Stimulated activated CD4-positive, alpha-beta T cell treated with anti-CD3 and anti-CD28 coated beads, Interleukin-4, amount 100 ng/mL, for 1 hour (primary cell): Measurements from ENCODE around the gene HAUS2.
"Not testable (repeated sequence)": the region's sequence is repeated elsewhere in the genome, so short reads cannot be mapped to it uniquely, and the experiment has no call there.

Experiments
- DNase-seq: peaks from one replicate; pipeline ENCODE4 v3.0.0-alpha.2; 2020

HAUS2 gene

DNA sequence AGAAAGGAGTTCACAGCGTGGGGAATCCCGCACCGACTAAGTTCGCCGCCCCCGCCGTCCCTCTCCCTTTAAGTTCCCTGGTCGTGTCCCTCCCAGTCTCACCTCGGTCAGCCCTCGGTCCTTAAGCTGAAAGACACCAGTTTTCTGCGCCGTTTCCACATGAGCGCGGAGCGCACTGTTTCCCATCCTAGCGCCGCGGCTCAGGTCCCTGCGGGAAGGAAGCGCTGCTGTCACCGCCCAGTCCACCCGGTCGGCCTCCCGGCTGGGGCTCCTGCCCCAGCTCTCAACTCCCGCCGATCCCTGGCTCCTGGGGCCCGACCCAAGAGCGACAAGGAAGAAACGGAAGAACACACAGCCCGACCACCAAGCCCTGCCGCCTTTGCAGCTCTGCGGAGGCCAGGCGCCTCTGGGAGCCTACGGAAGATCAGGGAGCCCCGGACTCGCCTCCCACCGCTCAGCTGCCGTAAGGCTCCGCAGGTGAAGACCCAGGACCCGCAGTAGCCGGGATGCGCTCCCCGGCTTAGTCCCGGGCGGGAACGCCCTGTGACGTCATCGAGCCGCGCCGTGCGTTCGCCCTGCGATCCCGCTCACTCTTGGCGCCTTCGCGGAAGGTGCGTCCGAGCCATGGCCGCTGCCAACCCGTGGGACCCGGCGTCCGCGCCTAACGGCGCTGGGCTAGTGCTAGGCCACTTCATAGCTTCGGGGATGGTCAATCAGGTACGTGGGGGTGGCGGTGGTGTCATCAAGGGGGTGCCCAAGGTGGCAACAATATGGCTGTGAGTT is at the start of gene HAUS2, which contains the start of gene LRRC57:
Gene HAUS2 (plus strand): TSS at position 590 of the 783 bp plus-strand sequence. CDS start 35 bp downstream, at position 625.
Gene LRRC57 (minus strand): TSS at position 545 of the 783 bp plus-strand sequence. CDS start 359 bp downstream, at position 186.
- DNase-seq = peak; percentile 90

DNA sequence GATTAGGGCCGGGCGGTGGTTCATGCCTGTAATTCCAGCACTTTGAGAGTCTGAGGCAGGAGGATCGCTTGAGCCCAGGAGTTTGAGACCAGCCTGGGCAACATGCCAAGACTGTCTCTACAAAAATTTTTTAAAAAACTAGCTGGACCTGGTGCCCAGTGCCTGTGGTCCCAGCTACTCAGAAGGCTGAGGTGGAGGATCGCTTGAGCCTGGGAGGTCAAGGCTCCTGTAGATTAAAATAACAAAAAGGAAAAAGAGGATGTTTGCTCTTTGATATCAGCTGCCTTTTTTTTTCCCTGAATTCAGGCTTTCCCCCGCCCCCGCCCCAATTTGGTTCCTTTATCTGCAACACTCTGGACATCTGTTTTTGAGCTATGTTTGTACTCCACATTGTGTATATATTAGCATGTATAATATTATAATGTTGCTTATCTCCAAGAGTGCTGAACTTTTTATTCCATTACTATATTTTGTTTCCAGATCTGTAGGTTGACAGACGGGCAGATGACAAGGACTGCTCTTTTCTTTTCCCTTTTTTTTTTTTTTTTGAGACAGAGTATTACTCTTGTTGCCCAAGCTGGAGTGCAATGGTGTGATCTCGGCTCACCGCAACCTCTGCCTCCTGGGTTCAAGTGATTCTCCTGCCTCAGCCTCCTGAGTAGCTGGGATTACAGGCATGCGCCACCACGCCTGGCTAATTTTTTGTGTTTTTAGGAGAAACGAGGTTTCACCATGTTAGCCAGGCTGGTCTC is 48.6 kb upstream of the HAUS2 start:
- DNase-seq = no peak

GRCh38 chr15:42502477-42502876 is 46.2 kb upstream of the HAUS2 start:
- no peak for DNase-seq

DNA sequence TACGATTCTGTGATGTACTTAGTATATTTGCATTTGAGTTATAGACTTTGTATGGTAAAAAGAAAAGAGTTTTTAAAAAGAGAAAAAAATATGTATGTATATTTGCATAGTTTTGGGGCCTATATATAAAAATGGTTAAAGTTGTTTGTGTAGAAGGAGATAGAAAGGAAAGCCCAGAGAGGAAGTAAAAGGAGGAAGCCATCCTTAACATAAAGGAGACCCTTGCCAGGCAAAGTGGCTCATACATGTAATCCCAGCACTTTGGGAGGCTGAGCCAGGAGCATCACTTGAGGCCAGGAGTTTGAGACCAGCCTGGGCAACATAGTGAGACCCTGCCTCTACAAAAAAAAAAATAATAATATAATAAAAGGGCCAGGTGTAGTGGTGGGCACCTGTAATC is 44.8 kb upstream of the HAUS2 start:
- DNase-seq = no peak

GRCh38 chr15:42504631-42505030 is 44.0 kb upstream of the HAUS2 start:
- DNase-seq = no peak

DNA sequence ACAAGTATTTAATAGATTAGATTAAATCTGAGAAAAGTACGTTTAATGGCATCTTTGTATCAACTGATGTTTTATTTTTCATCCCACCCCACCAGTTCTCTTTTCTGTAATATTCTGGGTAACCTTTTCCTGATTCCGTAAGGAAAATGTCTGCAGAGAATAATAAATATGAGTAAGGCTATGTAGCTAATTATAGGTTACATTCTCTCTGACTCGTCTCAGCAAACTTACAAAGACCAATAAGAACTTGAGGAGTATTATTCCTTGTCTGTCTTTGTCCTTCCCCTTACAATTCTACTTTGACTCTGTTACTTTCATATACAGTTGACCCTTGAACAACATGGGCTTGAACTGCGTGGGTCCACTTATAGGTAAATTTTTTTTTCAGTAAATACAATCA is 41.1 kb upstream of the HAUS2 start:
- DNase-seq = no peak

DNA sequence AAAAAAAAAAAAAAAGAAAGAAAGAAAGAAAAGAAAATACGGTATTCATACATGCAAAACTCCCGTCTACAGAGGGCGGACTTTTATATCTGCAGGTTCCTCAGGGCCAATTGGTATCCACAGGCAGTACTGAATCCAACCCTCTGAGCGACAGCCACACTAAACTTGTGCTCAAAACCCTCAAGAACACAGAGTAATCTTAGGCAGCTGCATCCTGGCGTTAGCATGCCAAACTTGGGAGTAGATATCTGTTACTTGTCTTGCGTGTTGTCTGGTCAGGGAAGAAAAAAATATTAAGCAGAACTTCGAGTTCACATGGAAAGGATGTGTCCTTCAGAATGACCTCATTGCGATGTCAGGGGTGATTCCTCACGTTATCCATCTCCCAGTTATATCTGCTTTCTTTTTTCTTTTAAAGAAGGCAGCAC is 40.4 kb upstream of the HAUS2 start:
- DNase-seq = no peak

DNA sequence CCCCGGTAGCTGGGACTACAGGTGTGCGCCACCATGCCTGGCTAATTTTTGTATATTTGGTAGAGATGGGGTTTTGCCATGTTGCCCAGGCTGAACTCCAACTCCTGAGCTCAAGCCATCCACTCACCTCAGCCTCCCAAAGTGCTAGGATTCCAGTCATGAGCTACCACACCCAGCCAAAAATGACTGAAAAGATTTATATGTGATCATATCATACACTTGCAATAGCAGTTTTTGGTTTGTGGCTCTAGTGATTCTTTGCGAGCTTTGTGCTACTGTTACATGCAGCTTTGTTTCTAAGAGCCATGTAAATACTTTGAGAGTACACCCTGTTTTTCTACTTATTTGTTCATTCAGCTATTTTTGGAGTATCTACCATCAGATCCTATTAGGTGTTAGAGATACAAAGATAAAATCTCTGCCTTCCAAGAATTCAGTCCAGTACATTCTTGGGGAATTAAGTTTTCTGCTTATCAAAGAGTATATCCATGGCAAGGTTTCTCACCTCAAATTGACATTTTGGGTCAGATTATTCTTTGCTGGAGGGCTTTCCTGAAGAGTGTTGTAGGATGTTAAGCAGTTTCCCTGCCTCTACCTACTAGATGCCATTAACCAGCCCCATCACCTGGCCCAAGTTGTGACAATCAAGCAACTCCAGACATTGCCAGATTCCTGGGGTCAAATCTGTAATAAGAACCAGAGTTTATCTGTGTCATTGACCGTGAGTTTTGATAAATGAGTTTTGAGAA is 38.2 kb upstream of the HAUS2 start:
- DNase-seq = no peak

DNA sequence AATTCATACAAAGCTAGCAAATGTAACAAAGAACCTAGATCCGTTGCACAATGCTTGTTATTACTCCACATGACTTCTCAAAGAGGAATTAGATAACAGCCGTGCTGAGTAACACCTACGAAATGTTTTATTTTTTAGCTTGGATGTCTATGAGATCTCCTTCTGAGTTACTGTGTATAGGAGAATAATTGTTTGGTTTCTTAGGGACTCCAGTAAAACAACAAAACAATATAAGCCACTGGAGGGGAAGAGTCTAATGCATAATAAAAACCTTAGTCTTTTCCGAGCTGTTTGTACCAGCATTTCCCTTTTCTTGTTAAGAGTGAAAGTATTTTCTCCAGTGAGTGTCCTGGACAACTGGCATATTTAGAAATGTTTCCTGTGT is 37.6 kb upstream of the HAUS2 start:
- DNase-seq = no peak

GRCh38 chr15:42523331-42523730 is 25.3 kb upstream of the HAUS2 start:
- no peak for DNase-seq

DNA sequence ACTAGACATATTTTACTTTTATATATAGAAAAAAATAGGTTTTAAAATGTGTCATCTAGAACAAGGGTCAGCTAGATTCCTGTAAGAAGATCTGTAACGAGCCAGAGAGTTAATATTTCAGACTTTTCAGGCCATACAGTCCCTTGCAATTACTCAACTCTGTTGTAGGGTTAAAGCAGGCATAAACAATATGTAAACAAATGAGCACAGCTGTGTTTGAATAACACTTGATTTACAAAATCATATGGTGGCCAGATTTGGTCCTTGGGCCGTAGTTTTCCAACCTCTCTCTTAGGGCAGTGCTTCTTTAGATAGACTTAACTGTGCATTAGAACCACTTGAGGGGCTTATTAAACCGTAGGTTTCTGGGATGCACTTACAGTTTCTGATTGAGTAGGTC is 19.7 kb upstream of the HAUS2 start:
- DNase-seq = no peak

DNA sequence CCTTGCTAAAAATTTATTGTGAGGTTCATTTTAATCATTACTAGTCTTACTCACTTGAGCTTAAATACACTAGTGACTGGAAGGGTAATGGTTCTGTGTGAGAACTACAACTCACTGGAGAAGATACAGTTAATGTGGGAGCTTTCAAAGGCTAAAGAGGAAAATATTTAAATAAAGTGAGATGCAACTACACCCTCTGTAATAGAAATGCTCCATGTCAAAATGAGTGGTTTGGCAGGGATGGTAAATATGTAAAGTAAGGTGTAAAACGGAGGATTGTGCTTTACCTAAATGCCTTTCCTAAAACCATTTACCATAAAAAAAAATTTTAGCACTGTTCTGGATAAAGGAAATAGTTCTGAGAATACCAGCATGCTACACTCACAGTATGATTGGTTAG is 15.4 kb upstream of the HAUS2 start:
- no peak for DNase-seq

GRCh38 chr15:42544853-42545629 is 3.6 kb upstream of the HAUS2 start:
- DNase-seq = no peak

GRCh38 chr15:42547918-42548248 is 755 bp upstream of the HAUS2 start:
- no peak for DNase-seq

DNA sequence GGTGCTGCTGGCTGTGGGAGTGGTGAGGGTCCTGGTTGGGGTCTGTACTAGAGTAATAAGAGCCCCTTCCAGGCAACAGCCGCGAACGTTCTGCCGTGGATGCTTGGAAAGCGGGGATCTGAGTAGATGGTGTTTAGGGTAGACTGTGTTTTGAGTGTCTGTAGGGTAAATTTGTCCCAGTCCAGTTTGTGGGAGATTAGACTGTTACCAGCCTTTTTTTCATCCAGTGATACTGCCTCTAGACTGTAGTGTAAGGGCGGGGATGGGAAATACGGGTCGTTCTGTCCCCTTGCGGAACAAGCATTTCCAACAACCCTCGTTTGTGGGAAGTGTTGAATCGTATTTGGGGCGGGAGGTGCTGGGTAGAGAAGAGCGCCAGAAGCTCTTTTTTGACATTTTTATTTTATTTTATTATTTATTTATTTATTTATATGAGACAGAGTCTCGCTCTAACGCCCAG is 424 bp downstream of the HAUS2 start:
- DNase-seq = no peak

DNA sequence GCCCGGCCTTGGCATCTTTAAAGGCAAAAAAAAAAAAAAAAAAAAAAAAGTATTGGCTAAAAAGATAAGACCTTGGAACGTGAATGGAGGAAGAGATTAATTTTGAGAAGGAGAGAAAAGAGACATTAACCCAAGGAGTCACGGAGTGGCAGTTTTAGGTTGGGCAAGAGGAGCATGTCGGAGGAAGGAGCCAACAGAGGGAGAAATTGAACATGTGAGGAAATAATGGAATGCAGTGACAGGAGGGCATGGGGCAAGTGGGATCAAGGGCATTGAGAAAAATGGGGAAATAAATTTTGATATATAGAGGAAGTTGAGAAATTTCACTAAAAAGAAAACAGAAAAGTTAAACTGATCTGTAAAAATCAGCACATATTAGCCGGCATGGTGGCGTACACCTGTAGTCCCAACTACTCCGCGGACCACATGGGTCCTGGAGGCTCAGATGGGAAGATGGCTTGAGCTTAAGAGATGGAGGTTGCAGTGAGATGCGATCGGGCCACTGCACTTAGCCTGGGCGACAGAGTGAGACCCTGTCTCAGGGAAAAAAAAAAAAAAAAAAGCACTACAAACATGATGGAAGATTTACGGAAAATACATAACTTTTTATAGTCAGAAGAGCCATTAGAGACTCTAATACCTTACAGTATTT is 1.2 kb downstream of the HAUS2 start:
- DNase-seq = no peak

GRCh38 chr15:42553554-42553953 is 4.9 kb downstream of the HAUS2 start:
- no peak for DNase-seq

GRCh38 chr15:42556550-42557207 is 8.0 kb downstream of the HAUS2 start:
- not testable (repeated sequence) for DNase-seq

DNA sequence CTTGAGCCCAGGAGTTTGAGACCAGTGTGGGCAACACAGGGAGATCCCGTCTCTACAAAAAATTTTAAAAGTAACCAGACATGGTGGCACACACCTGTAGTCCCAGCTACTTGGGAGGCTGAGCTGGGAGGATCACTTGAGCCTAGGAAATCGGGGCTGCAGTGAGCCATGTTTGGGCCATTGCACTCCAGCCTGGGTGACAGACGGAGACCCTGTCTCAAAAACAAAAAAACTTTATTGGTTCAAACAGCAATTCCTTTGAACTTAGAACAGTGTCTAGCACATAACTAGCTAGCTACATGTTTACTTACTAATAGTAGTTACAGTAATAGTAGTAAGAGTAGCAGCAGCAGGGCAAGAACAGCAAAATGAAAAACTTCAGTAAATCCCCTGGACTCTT is 10.1 kb downstream of the HAUS2 start:
- DNase-seq = no peak

GRCh38 chr15:42575188-42576039 is 26.8 kb downstream of the HAUS2 start, which contains the start of gene STARD9:
Gene STARD9, plus strand, starts transcription at chr15:42575606. Its CDS starts 110 bp downstream, at chr15:42575716.
- peak; percentile 95 for DNase-seq
